ENCODE data around the gene NODAL. TPM values are rescaled to one million over a fixed set of nuclear protein-coding genes. Genes with fewer than 3 reads are reported as not detected.

Gene NODAL
- polyA plus RNA-seq, 1 donor from 2014 or later = not detected

GRCh38 chr10:70455213-70455630 lies 13.7 kb upstream of the NODAL start:
- Histone ChIP-seq H3K9me3 (ENCODE audit: low read length) (no peaks in the 10 kb centered on the region), H3K4me2 (ENCODE audit: low read length) (no peak overlapping the region), H3K4me3 (ENCODE audit: low read length) (no peak overlapping the region), H4K20me1 (ENCODE audit: insufficient read depth) (no peaks in the 10 kb centered on the region), H3F3A (ENCODE audit: insufficient read depth, low read length, poor library complexity, severe bottlenecking) (no peaks in the 10 kb centered on the region), H3K9me2 (ENCODE audit: insufficient read depth, low read length) (no peaks in the 10 kb centered on the region), H3K27ac (ENCODE audit: low read length) (no peak overlapping the region), H3K27me3 (ENCODE audit: insufficient read depth, low read depth, low read length) (peaks cover 50% of the 10 kb centered on the region), H2AFZ (ENCODE audit: low read depth, low read length) (no peak overlapping the region), H3K36me3 (ENCODE audit: insufficient read depth, low read length) (no peaks in the 10 kb centered on the region), H3K79me2 (replicated peaks; ENCODE audit: insufficient read depth, low read length) (no peaks in the 10 kb centered on the region), H3K9ac (ENCODE audit: low read length) (no peak overlapping the region)
- TF ChIP-seq POLR2AphosphoS5 (IDR thresholded peaks at IDR 0.05) = no peak
- no peak for TF ChIP-seq MXI1 (conservative IDR thresholded peaks at IDR 0.05; ENCODE audit: poor library complexity, severe bottlenecking)
- no peak for TF ChIP-seq REST (IDR thresholded peaks at IDR 0.05; ENCODE audit: borderline replicate concordance)
- TF ChIP-seq EZH2 (IDR thresholded peaks at IDR 0.05; ENCODE audit: borderline replicate concordance, insufficient read depth, low read length, poor library complexity, severe bottlenecking) = no peak
- TF ChIP-seq CTCF (IDR thresholded peaks at IDR 0.05; ENCODE audit: poor library complexity, severe bottlenecking) = no peak
- no peak for TF ChIP-seq RAD21 (conservative IDR thresholded peaks at IDR 0.05)
- TF ChIP-seq SMC3 (conservative IDR thresholded peaks at IDR 0.05; ENCODE audit: poor library complexity) = no peak
- no peak for TF ChIP-seq EP300 (conservative IDR thresholded peaks at IDR 0.05; ENCODE audit: poor library complexity, severe bottlenecking)
- TF ChIP-seq TAF1 (IDR thresholded peaks at IDR 0.05; ENCODE audit: low read depth) = no peak

GRCh38 chr10:70448236-70448635 lies 6.8 kb upstream of the NODAL start:
- TF ChIP-seq TAF1 (IDR thresholded peaks at IDR 0.05; ENCODE audit: low read depth) (no peak), EZH2 (IDR thresholded peaks at IDR 0.05; ENCODE audit: borderline replicate concordance, insufficient read depth, low read length, poor library complexity, severe bottlenecking) (no peak)
- Histone ChIP-seq H3K9ac (ENCODE audit: low read length) (no peak overlapping the region), H3K4me2 (ENCODE audit: low read length) (no peak overlapping the region), H3K27me3 (ENCODE audit: insufficient read depth, low read depth, low read length) (peaks cover 1% of the 10 kb centered on the region), H3K36me3 (ENCODE audit: insufficient read depth, low read length) (no peaks in the 10 kb centered on the region), H3F3A (ENCODE audit: insufficient read depth, low read length, poor library complexity, severe bottlenecking) (no peaks in the 10 kb centered on the region), H3K9me2 (ENCODE audit: insufficient read depth, low read length) (no peaks in the 10 kb centered on the region), H3K79me2 (replicated peaks; ENCODE audit: insufficient read depth, low read length) (no peaks in the 10 kb centered on the region), H4K20me1 (ENCODE audit: insufficient read depth) (no peaks in the 10 kb centered on the region), H3K9me3 (ENCODE audit: low read length) (no peaks in the 10 kb centered on the region), H2AFZ (ENCODE audit: low read depth, low read length) (no peak overlapping the region), H3K27ac (ENCODE audit: low read length) (no peak overlapping the region), H3K4me3 (ENCODE audit: low read length) (no peak overlapping the region)

All from neural cell (in vitro differentiated cells).